GM19099 (cell line): ENCODE results near the gene SCN5A.

Experiments
- POLR2A ChIP-seq: IDR thresholded peaks from 3 replicates; pipeline ENCODE4 v1.6.1; 2011; ENCODE audit warnings: low read depth; ENCODE audit not compliant: insufficient read length; ENCODE audit errors: extremely low read depth

SCN5A gene

GRCh38 chr3:38510631-38511030 is 138.9 kb downstream of the SCN5A start:
- TF ChIP-seq POLR2A: no peak

- TF ChIP-seq POLR2A: no peak
These were observed 139.8 kb downstream of the SCN5A start for GRCh38 chr3:38509732-38510131.

GRCh38 chr3:38507120-38507519 is 142.4 kb downstream of the SCN5A start:
- no peak for TF ChIP-seq POLR2A

GRCh38 chr3:38500688-38501417 is 148.6 kb downstream of the SCN5A start:
- no peak for TF ChIP-seq POLR2A
